Psoas muscle (tissue), 8 donors: Measurements from ENCODE around the gene AKR1B1. TPM values are rescaled to one million over a fixed set of nuclear protein-coding genes. Genes with fewer than 3 reads are reported as not detected.

Experiments used
- ATAC-seq, 4 donors: fragments of 200-7000 bp; cut with Tn5 transposase; one replicate each; pipeline ENCODE4 v1.9.1; 2020; ENCODE audit warnings: moderate library complexity in 3 of 4, mild to moderate bottlenecking in 2 of 4
- DNase-seq, 2 donors: peaks; one replicate each; pipeline ENCODE4 v3.0.0-alpha.2; 2020
- H3K27ac ChIP-seq: fragments of 200-600 bp; one replicate; pipeline ENCODE4 v1.8.0; 2022
- H3K27me3 ChIP-seq, 3 donors: fragments of 200-600 bp in 1 of 3; one replicate each; pipeline versions ENCODE4 v1.6.1 to v1.8.0; 2013 to 2022; ENCODE audit warnings: low read length in 2 of 3, mild to moderate bottlenecking in 2 of 3, moderate library complexity in 1 of 3; ENCODE audit not compliant: insufficient read depth in 3 of 3
- H3K36me3 ChIP-seq, 2 donors: fragments of 200-600 bp in 1 of 2; one replicate each; pipeline versions ENCODE4 v1.6.1 to v1.8.0; 2013 to 2022; ENCODE audit warnings: low read depth in 1 of 2, mild to moderate bottlenecking in 1 of 2, moderate library complexity in 1 of 2; ENCODE audit not compliant: insufficient read depth in 1 of 2
- H3K4me1 ChIP-seq: fragments of 200-600 bp; one replicate; pipeline ENCODE4 v1.8.0; 2022
- H3K4me3 ChIP-seq: fragments of 200-600 bp; one replicate; pipeline ENCODE4 v1.8.0; 2022; ENCODE audit warnings: mild to moderate bottlenecking
- H3K9me3 ChIP-seq: fragments of 200-600 bp; one replicate; pipeline ENCODE4 v1.8.0; 2022
- CTCF ChIP-seq: fragments of 200-600 bp; IDR thresholded peaks from one replicate; pipeline ENCODE4 v1.8.0; 2022; ENCODE audit warnings: antibody characterized with exemption
- WGBS, 3 donors: extraction: QIAGEN DNeasy Blood & Tissue Kit; methylation state at CpG; one replicate each; pipeline versions ENCODE4 v1.1.6 to v1.1.7; 2013; 5-methylcytosine and 5-hydroxymethylcytosine counted together
- intact Hi-C, 2 donors: fragments of 100-400 bp; cut with DNase I; formaldehyde crosslinking; loops; one replicate each; pipeline versions ENCODE4 v1.11.0 to v1.14.2; 2022
- polyA plus RNA-seq, 3 donors: library from polyadenylated mRNA; stranded (reverse); fragments of 200-250 nt; gene quantifications; one replicate each; pipeline ENCODE4 v1.2.3, GENCODE V29; 2013
- total RNA-seq, 4 donors: library from RNA; stranded (reverse); fragmentation: NEBNext Ultra II Directional in 2 of 4; extraction: Animal tissue kit (Norgen Biotek cat#: 25700) in 2 of 4; gene quantifications; one replicate each; pipeline versions ENCODE4 v1.2.1 to v1.2.4, GENCODE V29; 2021 to 2023
- donor health status: healthy with polysubstance abuse.
- donor health status: DM: no; HTN: no; CAD: no; lungs with moderate emphysema.
- donor health status: Bipolar disorder and iron deficiency.
- donor health status: healthy.
- donor health status: DM: yes; HTN: yes; CAD: no.
- donor health status: DM: no; HTN: no; CAD: no.
- donor health status: DM: no; HTN: no; CAD: no.
- donor health status: DM: yes; HTN: yes; CAD: no.

AKR1B1 gene
- total and polyA plus RNA-seq, 7 donors, result 147 to 274 (median 198) TPM

DNA sequence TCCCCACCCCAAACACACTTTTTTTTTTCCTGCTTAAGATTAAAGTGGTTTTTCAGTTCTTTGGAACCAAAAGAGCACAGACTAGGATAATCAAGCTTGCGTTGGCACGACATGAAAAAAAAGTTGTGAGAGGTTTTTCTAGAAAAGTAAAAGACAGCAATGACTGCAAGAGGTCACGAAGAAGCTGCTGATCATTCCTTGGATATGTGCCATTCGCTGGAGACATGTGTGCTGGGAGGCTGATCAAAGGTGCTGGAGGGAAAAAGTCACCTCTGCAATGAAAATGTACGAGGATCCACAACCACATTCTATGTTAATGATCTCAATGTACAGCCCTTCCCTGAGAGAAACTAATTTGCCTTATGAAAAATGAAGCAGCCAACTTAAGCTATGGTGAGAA is 5.4 kb downstream of the AKR1B1 start:
- ATAC-seq (no peak), DNase-seq (no peak)
- peaks cover 4 to 48% of the 10 kb centered on the region in 2 donors for H3K36me3 ChIP-seq
- WGBS, 3 donors, result 40 to 61% (median 47%) methylated on average over 5 of the region's 5 CpGs
- no peak for TF ChIP-seq CTCF
- no peak overlapping the region for H3K4me3 ChIP-seq
- no peaks in the 10 kb centered on the region for H3K9me3 ChIP-seq
- intact Hi-C loops, result no loop called here
- peak overlapping the region; percentile 33 for H3K27ac ChIP-seq
- no peaks in the 10 kb centered on the region for H3K27me3 ChIP-seq
- peaks cover 47% of the 10 kb centered on the region for H3K4me1 ChIP-seq

DNA sequence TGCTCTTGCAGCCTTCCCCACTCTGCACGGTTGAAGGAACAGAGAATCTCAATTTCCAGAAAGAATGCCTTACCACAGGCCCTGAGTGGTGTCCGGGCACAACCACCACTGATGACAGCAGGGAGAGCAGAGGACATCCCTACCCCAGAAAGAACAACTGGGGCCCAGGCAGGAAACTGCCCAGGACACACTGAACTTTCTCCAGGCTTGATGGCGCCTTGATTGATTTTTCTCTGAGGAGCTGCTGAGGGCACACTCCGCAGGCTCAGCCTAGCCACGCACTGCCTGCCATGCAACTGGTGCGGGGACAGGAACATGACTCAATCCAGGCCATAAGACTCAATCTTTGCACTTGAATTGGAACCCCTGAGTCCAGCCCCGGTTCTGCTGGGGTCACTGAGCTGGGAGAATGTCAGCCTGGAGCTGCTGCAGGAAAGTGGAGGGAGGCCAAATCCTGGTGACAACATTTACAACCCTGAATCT is 5.9 kb downstream of the AKR1B1 start:
- DNase-seq, result no peak
- Histone ChIP-seq H3K9me3 (no peaks in the 10 kb centered on the region), H3K36me3 (peaks cover 4 to 53% of the 10 kb centered on the region in 2 donors), H3K27ac (peak overlapping the region; percentile 33), H3K4me3 (no peak overlapping the region), H3K27me3 (no peaks in the 10 kb centered on the region), H3K4me1 (peaks cover 45% of the 10 kb centered on the region)
- no peak for TF ChIP-seq CTCF
- 56 to 66% (median 61%) methylated on average over 7 of the region's 7 CpGs for WGBS, 3 donors
- intact Hi-C loops, result no loop called here
- peak; percentile 10 to 29 (median 24) for ATAC-seq

DNA sequence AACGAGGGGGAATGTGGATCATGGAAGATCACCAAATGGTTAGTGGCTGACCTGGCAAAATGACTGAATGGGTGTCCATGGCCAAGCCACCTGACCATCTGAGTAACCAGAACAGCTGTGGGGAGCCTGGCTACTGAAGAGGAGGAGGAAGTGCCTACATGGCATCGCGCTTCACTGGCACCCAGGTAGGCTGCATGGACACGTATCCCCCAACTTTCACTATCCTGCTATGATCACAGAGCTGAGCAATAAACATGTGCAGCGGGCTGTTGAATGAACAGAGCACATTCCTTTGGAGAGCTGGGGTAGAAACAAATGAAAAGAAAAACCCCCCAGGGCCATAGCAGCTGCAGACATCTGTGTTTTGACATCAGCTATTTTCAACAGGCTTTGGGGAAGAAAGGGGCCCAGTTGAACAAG is 6.5 kb downstream of the AKR1B1 start:
- H3K27me3 ChIP-seq, result no peaks in the 10 kb centered on the region
- H3K36me3 ChIP-seq, result peaks cover 4 to 59% of the 10 kb centered on the region in 2 donors
- H3K4me3 ChIP-seq, result no peak overlapping the region
- H3K27ac ChIP-seq, result peak overlapping the region; percentile 33
- H3K4me1 ChIP-seq, result peaks cover 39% of the 10 kb centered on the region
- TF ChIP-seq CTCF, result no peak
- ATAC-seq (peak; percentile 84 to 90 (median 88)), DNase-seq (no peak)
- intact Hi-C loops, result no loop called here
- no peaks in the 10 kb centered on the region for H3K9me3 ChIP-seq
- 37 to 40% (median 39%) methylated on average over 5 of the region's 5 CpGs for WGBS, 3 donors

GRCh38 chr7:134451656-134452055 is 7.2 kb downstream of the AKR1B1 start:
- Histone ChIP-seq H3K9me3 (no peaks in the 10 kb centered on the region), H3K4me1 (peaks cover 39% of the 10 kb centered on the region), H3K36me3 (peaks cover 7 to 60% of the 10 kb centered on the region in 2 donors), H3K27ac (peak overlapping the region; percentile 25), H3K27me3 (no peaks in the 10 kb centered on the region), H3K4me3 (no peak overlapping the region)
- ATAC-seq, result no peak
- intact Hi-C loops, result no loop called here
- TF ChIP-seq CTCF, result no peak
- WGBS, 3 donors, result 77 to 81% (median 78%) methylated on average over 11 of the region's 11 CpGs
- no peak for DNase-seq
